ENCODE data around the gene CDC5L.

CDC5L gene

DNA sequence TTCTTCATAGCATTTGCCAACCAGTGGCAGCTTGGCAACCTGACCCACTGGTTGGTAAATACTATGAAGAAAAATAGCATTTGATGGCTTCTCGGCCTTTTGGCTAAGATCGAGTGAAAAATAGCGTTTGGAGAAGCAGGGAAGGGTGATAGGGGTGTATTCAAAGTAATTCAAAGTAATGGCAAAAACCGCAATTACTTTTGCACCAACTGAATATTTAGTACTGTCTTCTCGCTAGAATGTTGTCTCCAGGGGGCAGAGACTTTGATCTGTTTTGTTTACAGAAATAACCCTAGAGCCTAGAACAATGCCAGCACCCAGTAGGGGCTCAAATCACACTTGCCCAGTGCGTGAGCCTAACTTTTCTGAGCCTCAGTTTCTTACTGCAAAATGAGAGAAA, 106.1 kb downstream of the CDC5L start:
- H3K4me3 ChIP-seq (ENCODE audit: low read depth, low read length) = no peak overlapping the region
- TF ChIP-seq MYC (IDR thresholded peaks at IDR 0.05; ENCODE audit: low read depth, low read length) = no peak
- TF ChIP-seq POLR2A (IDR thresholded peaks at IDR 0.05; ENCODE audit: extremely low read depth, insufficient read length) = no peak
- no peak for TF ChIP-seq MAX (IDR thresholded peaks at IDR 0.05; ENCODE audit: low read depth, low read length)
- TF ChIP-seq, protein P1, sequence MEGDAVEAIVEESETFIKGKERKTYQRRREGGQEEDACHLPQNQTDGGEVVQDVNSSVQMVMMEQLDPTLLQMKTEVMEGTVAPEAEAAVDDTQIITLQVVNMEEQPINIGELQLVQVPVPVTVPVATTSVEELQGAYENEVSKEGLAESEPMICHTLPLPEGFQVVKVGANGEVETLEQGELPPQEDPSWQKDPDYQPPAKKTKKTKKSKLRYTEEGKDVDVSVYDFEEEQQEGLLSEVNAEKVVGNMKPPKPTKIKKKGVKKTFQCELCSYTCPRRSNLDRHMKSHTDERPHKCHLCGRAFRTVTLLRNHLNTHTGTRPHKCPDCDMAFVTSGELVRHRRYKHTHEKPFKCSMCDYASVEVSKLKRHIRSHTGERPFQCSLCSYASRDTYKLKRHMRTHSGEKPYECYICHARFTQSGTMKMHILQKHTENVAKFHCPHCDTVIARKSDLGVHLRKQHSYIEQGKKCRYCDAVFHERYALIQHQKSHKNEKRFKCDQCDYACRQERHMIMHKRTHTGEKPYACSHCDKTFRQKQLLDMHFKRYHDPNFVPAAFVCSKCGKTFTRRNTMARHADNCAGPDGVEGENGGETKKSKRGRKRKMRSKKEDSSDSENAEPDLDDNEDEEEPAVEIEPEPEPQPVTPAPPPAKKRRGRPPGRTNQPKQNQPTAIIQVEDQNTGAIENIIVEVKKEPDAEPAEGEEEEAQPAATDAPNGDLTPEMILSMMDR (IDR thresholded peaks at IDR 0.05; ENCODE audit: low read depth, low read length) = no peak
- no peak for DNase-seq (ENCODE audit: low read depth)

GRCh38 chr6:44494011-44494501, 106.5 kb downstream of the CDC5L start:
- peak; percentile 29 for DNase-seq (ENCODE audit: low read depth)
- TF ChIP-seq, protein P1 (IDR thresholded peaks at IDR 0.05; ENCODE audit: low read depth, low read length) = peak; percentile 18
- TF ChIP-seq MYC (IDR thresholded peaks at IDR 0.05; ENCODE audit: low read depth, low read length) = no peak
- H3K4me3 ChIP-seq (ENCODE audit: low read depth, low read length) = no peak overlapping the region

GRCh38 chr6:44495036-44495901, 107.8 kb downstream of the CDC5L start:
- TF ChIP-seq, protein P1 (IDR thresholded peaks at IDR 0.05; ENCODE audit: low read depth, low read length) = no peak
- TF ChIP-seq POLR2A (IDR thresholded peaks at IDR 0.05; ENCODE audit: extremely low read depth, insufficient read length) (no peak), MYC (IDR thresholded peaks at IDR 0.05; ENCODE audit: low read depth, low read length) (no peak), MAX (IDR thresholded peaks at IDR 0.05; ENCODE audit: low read depth, low read length) (no peak)
- H3K4me3 ChIP-seq (ENCODE audit: low read depth, low read length) = no peak overlapping the region
- DNase-seq (ENCODE audit: low read depth) = no peak

DNA sequence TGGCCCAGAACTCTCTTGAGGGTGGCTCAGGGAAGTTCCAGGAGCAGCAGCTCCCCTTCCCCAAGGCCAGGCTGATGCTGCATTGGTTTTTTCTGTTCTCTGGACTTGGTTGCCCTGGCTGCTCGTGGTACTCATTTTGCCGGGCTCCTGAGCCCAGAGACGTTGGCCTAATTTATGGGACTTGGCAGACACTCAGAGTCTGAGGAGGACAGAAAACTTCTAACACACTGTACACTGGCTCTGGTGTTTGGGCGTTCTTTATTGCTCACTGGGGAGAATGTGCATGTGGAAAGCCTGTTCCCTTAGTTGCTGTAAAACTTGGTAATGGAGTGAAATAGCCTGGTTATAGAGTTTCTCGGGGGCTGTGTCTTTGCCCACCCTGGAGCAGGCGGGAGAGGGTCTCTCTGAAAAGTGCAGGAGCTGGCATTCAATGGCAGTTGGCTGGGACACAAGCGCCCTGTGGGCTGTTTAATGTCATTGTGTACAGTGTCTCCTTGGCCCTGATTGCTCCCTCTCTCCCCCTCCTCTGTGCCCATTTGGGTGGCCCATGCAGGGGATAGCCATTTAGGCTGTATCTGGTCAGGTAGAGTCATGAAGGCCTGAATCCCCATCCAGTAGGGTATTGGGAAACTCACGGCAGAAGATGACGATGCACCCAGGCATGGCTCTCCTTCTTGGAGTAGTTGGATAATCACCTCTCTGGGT, 109.3 kb downstream of the CDC5L start:
- TF ChIP-seq POLR2A (IDR thresholded peaks at IDR 0.05; ENCODE audit: extremely low read depth, insufficient read length) = no peak
- no peak for TF ChIP-seq MAX (IDR thresholded peaks at IDR 0.05; ENCODE audit: low read depth, low read length)
- no peak for TF ChIP-seq MYC (IDR thresholded peaks at IDR 0.05; ENCODE audit: low read depth, low read length)
- TF ChIP-seq, protein P1 (IDR thresholded peaks at IDR 0.05; ENCODE audit: low read depth, low read length) = no peak
- no peak for DNase-seq (ENCODE audit: low read depth)
- no peak overlapping the region for H3K4me3 ChIP-seq (ENCODE audit: low read depth, low read length)

GRCh38 chr6:44497807-44498206, 110.3 kb downstream of the CDC5L start:
- DNase-seq (ENCODE audit: low read depth) = no peak
- TF ChIP-seq, protein P1 (IDR thresholded peaks at IDR 0.05; ENCODE audit: low read depth, low read length) = no peak
- TF ChIP-seq MAX (IDR thresholded peaks at IDR 0.05; ENCODE audit: low read depth, low read length) (no peak), POLR2A (IDR thresholded peaks at IDR 0.05; ENCODE audit: extremely low read depth, insufficient read length) (no peak), MYC (IDR thresholded peaks at IDR 0.05; ENCODE audit: low read depth, low read length) (no peak)
- no peak overlapping the region for H3K4me3 ChIP-seq (ENCODE audit: low read depth, low read length)
